HG02870 (cell line): ENCODE results near the gene TBL1X.

Experiments used
- ATAC-seq: cut with Tn5 transposase; IDR thresholded peaks from one replicate; pipeline ENCODE4 v1.9.1; 2021; ENCODE audit warnings: mild to moderate bottlenecking, moderate library complexity; ENCODE audit not compliant: unreplicated experiment

TBL1X gene

GRCh38 chrX:9658409-9658808 is 193.6 kb downstream of the TBL1X start:
- no peak for ATAC-seq

DNA sequence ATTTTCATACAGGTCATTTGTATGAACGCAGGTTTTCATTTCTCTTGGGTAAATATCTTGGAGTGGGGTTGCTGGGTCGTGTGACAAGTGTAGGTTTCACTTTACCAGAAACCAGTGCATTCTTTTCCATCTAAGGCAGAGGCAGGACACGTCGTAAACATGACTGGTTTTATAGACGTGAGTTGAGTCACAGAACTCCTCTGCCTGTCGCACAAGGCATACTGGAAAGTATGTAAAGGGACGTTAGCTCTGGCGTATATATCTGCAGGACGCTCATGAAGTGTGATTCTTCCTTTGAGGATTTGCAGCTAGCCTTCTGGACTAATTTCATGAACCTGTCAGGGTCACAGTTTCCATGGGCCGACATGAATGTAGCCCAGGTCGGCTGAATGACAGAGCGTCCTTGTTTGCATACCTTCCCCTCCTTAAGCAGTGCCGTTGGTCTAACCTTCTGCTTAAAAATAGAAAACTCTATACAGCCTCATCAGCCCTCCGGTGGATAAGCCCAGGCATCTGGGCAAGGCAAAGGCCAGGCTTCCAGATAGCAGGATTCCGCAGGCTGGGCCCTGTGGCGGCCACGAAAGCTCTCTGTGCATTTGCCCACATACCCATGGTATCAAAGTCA is 194.8 kb downstream of the TBL1X start:
- ATAC-seq, result no peak

DNA sequence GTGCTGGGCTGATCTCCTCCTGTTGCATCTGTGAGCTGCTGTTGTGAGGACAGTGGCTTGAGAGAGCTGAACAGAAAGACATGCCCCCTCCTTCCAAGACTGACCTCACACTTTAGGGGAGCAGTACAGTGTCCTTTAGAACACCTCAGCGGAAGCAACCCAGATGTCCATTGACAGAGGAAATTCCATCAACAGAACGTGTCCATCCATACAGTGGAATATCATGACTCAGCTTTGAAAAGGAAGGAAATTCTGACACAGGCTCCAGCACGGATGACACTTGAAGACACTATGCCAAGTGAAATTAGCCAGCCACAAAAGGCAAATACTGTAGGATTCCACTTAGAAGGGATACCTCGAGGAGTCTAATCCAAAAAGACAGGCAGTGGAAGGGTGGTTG is 197.3 kb downstream of the TBL1X start:
- no peak for ATAC-seq

DNA sequence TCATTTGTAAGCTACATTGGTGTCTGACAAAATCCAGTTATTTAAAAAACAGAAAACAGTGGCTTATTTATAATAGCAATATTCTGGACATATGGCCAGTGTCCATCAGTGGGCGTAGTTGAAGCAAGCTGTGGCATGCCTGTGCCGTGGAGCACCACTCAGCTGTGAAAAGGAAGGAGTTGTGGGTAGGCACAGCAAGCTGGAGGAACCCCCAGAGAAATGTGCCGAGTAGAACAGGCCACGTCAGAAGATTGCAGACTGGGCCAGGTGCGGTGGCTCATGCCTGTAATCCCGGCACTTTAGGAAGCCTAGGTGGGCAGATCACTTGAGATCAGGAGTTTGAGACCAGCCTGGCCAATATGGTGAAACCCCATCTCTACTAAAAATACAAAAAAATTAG is 198.4 kb downstream of the TBL1X start:
- ATAC-seq, result no peak

DNA sequence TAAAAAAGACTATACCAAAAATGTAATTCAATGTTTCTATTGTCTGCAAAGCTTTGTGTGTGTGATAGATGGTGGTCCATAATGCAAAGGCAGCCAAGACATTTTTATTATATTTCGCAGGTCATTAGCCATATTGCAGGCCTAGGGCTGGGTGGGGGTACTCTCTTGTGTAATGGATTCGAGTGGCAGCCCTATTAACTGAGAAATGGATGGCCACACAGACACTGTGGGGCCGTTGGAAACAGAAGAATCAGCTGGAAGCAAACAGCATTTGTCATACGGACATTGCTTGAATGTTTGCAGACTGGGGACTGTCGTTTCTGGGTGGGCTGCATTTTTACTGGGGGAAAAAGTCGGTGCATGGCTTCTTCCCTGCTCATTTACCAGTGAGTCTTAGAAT is 199.4 kb downstream of the TBL1X start:
- ATAC-seq, result no peak

DNA sequence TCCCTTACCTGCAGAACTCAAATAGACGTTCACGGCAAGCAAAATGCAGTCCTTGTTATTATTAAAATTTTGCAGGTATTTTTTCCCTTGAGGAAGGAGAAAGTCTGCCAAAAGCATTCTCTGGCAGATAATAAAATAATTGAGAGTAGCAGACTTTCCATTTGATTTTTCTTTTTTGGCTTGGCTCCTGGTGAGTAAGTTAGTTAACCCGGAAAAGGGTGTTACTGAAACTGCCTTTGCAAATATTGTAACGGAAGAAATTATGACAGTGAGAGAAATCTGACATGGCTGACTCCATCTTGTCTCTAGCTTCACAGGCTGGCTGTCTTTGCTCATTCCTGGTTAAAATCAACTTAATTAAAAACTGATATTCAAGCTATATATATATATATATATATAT is 200.3 kb downstream of the TBL1X start:
- no peak for ATAC-seq

DNA sequence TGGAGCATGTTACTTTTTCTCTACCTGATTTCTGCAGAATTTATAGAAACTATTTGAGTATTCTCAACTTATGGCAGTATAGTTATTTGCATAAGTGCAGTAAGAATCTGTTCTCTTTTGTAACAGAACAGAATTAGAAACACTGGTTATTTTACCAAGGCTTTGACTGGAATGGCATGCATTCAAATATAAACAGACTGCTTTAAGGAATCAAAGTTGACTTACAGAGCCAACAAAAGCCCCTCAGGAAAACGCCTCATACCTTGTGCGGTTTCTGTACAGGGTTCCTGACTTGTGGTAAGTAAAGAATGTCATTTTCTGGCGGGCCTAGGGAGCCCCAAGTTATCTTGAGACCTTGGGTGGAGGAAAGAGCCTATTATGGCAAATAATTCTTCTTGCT is 203.7 kb downstream of the TBL1X start:
- ATAC-seq, result no peak

DNA sequence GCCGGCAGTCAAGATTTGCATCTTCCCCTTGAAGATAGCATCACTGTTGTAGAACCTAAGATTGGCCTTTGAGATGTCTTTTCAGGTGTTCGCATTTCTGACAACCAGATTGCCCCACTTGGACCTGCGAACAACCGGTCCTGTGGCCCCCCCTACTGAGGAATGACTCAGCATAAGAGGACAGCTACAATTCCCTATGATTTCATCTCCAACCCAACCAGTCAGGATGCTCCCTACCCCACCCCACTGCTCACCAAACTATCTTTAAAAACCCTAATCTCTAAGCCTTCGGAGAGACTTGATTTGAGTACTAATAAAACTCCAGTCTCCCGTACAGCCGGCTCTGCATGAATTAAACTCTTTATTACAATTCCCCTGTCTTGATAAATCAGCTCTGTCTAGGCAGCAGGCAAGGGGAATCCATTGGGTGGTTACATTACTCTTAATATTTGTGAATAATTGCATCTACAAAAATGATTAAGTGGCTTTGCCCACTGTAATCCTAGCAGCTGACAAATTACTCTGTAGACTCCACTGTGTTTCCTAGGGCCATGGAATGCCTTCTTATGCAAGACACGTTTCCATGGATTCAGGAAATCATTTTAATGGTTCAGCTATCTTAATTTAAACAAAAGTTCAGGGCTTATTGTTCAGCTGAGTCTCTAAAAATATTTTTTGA is 205.4 kb downstream of the TBL1X start:
- no peak for ATAC-seq

GRCh38 chrX:9671998-9672397 is 207.1 kb downstream of the TBL1X start:
- no peak for ATAC-seq

DNA sequence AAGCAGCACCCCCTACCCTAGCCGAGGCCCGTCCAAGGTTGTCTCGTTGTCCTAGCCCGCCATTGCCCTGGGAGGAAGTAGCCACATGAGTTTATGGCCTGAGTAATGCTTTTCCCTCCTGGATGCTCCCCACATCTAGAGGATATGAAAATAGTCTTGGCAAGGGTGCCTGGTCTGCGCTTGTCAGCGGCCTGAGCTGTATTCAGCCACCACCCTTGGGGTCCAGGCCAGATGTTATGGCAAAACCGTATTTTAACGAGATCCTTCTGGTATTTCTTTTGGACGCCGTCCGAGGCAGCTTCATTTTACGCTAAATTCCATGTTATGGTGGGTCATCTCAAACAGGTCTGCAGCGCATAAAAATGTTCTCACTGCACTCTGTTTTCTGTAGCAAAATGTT is 211.4 kb downstream of the TBL1X start:
- no peak for ATAC-seq

DNA sequence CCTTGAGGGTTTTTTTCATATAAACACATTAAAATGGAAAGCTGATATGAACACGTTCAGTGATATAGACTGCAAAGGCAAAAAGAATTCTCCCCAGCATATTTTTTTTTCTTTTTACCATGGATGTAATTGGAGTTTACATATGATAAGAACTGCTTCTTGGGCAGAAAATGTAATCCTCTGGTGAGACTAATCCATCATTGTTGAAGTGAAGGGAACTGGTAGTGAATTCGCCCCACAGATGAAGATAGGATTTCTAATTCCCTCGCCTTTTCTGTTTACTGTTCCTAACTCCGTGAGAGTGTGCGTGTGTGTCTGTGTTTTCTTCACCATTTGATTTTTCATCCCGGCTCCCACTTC is 211.9 kb downstream of the TBL1X start:
- no peak for ATAC-seq

GRCh38 chrX:9677098-9677739 is 212.4 kb downstream of the TBL1X start:
- ATAC-seq, result peak; percentile 98

GRCh38 chrX:9678215-9678965 is 213.5 kb downstream of the TBL1X start:
- ATAC-seq, result no peak

DNA sequence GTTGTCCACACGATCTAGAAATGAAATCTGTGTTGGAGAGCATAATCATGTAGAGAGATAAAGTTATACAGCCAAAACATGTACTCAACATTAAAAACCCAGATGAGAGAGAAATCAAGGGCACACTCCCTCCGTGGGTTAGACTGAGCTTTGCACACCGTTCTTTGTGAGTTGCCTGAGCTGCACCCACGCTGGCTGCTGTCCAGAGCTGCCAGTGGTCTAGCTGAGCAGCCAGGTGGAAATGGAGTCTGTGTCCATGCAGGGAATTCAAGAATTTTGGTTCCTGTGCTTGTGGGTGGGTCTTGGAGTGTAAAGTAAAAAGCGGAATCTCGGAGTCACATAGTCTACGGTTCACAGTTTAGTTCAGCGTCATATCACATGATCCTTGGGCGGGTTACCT is 216.2 kb downstream of the TBL1X start:
- no peak for ATAC-seq

DNA sequence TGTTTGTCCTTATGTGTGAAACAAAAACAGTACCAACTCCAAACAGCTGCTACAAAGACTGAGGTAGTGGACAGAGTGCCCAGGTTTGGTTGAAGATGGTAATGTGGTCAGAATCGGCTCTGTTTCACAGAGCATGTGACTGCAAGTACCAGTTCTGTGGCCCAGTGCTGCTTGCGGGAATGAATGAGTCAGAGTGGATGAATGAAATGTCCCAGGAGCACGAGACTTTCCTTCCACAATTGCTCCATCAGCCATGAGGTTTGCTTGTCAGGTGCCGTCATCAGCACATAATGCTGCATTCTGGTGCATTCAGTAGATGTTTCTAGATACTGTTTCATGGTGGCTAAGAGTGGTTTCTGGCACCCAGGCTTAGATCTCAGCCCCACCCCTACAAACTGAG is 216.6 kb downstream of the TBL1X start:
- ATAC-seq, result no peak

- no peak for ATAC-seq
These were observed 217.6 kb downstream of the TBL1X start for GRCh38 chrX:9682456-9682855.

DNA sequence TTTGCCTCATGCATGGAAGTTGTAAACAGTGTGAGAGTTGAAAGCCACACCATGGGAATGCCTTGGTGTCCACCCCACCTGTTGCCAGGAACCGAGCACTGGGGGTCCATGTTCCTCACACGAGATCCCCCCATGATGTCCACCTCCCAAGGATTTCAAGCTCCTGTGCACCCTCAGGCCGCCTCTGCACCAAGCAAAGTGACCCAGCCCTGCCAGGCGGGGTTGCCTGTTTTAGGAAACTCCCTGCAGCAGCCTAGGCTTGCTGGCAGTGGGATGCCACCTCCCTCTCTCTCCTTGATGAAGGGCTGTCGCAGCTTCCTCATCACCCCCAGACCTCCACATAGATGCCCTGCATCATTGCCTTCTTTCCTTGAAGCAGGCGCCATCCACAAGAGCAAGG is 218.0 kb downstream of the TBL1X start:
- ATAC-seq, result no peak

DNA sequence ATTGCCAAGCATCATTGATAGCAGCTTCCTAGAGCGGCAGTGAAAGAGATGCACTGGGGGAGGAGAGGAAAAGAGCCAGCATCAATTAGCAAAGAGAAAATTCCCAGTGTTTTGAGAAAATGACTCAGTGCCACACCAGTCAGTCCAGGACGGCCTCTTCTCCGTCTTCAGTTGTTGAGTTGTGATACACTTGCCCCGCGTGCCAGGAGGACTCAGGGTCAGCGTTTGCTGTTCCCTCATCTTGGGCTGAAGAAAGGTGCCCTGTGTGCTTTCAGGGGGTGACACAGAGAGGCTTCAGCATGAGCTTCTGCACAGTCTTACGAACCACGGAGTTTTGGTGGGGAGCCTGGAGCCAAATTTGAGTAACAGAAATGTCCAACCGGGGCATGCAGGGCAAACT is 218.5 kb downstream of the TBL1X start:
- ATAC-seq, result no peak

- ATAC-seq, result no peak
These were observed 223.0 kb downstream of the TBL1X start for GRCh38 chrX:9687899-9688298.

DNA sequence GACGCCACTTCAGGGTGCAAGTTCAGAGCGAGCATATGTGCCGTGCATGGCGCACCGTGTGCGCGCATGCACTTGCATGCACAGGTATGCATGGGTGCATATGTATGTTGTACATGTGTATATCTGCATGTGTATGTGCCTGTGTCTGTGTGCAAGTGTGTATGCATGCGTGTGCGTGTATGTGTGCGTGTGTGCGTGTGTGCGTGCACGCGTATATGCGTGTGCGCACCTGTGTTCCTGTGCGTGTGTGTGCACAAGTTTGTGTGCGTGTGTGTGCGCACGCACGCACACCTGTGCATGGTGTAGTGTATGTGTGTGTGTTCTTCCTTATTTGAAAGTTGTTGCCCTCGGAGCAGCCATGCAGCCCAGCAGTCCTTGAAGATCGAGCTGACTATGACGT is 224.0 kb downstream of the TBL1X start:
- no peak for ATAC-seq

DNA sequence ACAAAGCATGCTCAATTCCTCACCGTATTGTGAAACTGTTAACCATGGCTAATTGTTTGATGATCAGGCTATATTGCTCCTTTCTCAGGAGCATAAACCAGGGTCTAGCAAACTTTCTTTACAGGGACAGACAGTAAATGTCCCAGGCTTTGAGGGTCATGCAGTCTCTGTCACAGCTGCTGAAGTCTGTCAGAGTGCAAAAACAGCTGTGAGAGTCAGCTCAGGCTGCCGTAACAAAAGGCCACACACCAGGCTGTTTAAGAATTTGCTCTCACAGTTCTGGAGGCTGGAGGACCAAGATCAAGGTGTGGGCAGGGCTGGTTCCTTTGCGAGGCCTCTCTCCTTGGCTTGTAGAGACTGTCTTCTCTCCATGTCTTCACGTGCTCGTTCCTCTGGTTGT is 225.2 kb downstream of the TBL1X start:
- no peak for ATAC-seq
